PC-3 (cell line): ENCODE data around the gene RBP3. TPM values are rescaled to one million over a fixed set of nuclear protein-coding genes. Genes with fewer than 3 reads are reported as not detected.

Experiments
- ATAC-seq: fragments of 200-7000 bp; cut with Tn5 transposase; 2 replicates; pipeline ENCODE4 v1.9.1; 2020; ENCODE audit warnings: mild to moderate bottlenecking, moderate library complexity
- BruUV-seq: library from RNA; stranded (reverse); fragments of 400-500 nt; replicated peaks from 2 replicates; lab custom pipeline; 2021; lab: Mats Ljungman, UMichigan
- CTCF ChIA-PET: fragments of 300-600 bp; sonication (Branson Sonifier 250); formaldehyde crosslinking; loops from one replicate; lab custom pipeline; 2022; ENCODE audit warnings: antibody characterized with exemption; lab: Charles Lee
- POLR2A ChIA-PET: fragments of 300-600 bp; sonication (Branson Sonifier 250); formaldehyde crosslinking; loops from one replicate; lab custom pipeline; 2022; ENCODE audit warnings: antibody characterized with exemption; ENCODE audit not compliant: unreplicated experiment; lab: Charles Lee
- DNase-seq: peaks from one replicate; pipeline ENCODE4 v3.0.0-alpha.2; 2015
- H2AFZ ChIP-seq: fragments of 300-600 bp; sonication (generic); 2 replicates; pipeline ENCODE4 v1.6.0; 2016; ENCODE audit warnings: antibody characterized with exemption, low read length
- H3F3A ChIP-seq: fragments of 300-600 bp; sonication (generic); one replicate; pipeline ENCODE4 v1.6.0; 2017; ENCODE audit warnings: antibody characterized with exemption, low read length, control low read depth, mild to moderate bottlenecking; ENCODE audit not compliant: unreplicated experiment
- H3K27ac ChIP-seq: fragments of 300-600 bp; sonication (generic); 2 replicates; pipeline ENCODE4 v1.5.1; 2016; ENCODE audit warnings: mild to moderate bottlenecking, low read length
- H3K27me3 ChIP-seq: fragments of 300-600 bp; sonication (generic); 2 replicates; pipeline ENCODE4 v1.6.1; 2016; ENCODE audit warnings: low read length, mixed read lengths
- H3K36me3 ChIP-seq: fragments of 300-600 bp; sonication (generic); 2 replicates; pipeline ENCODE4 v1.6.1; 2016; ENCODE audit warnings: low read depth, mixed run types, low read length, mixed read lengths
- H3K4me1 ChIP-seq: fragments of 300-600 bp; sonication (generic); 2 replicates; pipeline ENCODE4 v1.5.1; 2016; ENCODE audit warnings: low read length; ENCODE audit not compliant: insufficient read depth
- H3K4me2 ChIP-seq: fragments of 300-600 bp; sonication (generic); 2 replicates; pipeline ENCODE4 v1.6.0; 2016; ENCODE audit warnings: low read length
- H3K4me3 ChIP-seq: fragments of 300-600 bp; sonication (generic); 2 replicates; pipeline ENCODE4 v1.5.1; 2016; ENCODE audit warnings: mild to moderate bottlenecking, low read length, mixed read lengths
- H3K79me2 ChIP-seq: fragments of 300-600 bp; sonication (generic); 2 replicates; pipeline ENCODE4 v1.6.1; 2017; ENCODE audit warnings: low read length, mixed read lengths
- H3K9ac ChIP-seq: fragments of 300-600 bp; sonication (generic); 2 replicates; pipeline ENCODE4 v1.6.0; 2016; ENCODE audit warnings: mild to moderate bottlenecking, low read length
- H3K9me2 ChIP-seq: fragments of 300-600 bp; sonication (generic); replicated peaks from 2 replicates; pipeline ENCODE4 v1.6.1; 2016; ENCODE audit warnings: mixed run types, low read length, mixed read lengths
- H3K9me3 ChIP-seq: fragments of 300-600 bp; sonication (generic); 2 replicates; pipeline ENCODE4 v1.6.1; 2016; ENCODE audit warnings: low read length, mixed read lengths
- H4K20me1 ChIP-seq: fragments of 300-600 bp; sonication (generic); 2 replicates; pipeline ENCODE4 v1.6.1; 2016; ENCODE audit warnings: low read length, mixed read lengths
- CTCF ChIP-seq: fragments of 300-600 bp; sonication (generic); conservative IDR thresholded peaks from 2 replicates; pipeline ENCODE4 v1.5.1; 2017; ENCODE audit warnings: antibody characterized with exemption, low read depth, mild to moderate bottlenecking, low read length
- EZH2 ChIP-seq: fragments of 300-600 bp; sonication (generic); IDR thresholded peaks from one replicate; pipeline ENCODE4 v1.6.1; 2017; ENCODE audit warnings: antibody characterized with exemption, mild to moderate bottlenecking, low read length; ENCODE audit not compliant: unreplicated experiment
- EZH2phosphoT487 ChIP-seq: fragments of 300-600 bp; sonication (generic); IDR thresholded peaks from 2 replicates; pipeline ENCODE4 v1.6.1; 2018; ENCODE audit warnings: mild to moderate bottlenecking, antibody characterized with exemption, low read length, borderline replicate concordance
- intact Hi-C: fragments of 100-400 bp; cut with micrococcal nuclease; formaldehyde crosslinking; loops from 2 replicates; pipeline ENCODE4 v1.9.0; 2023
- total RNA-seq: library from RNA; depleted of rRNA; stranded (reverse); fragments of >200 nt; gene quantifications from 2 replicates; pipeline ENCODE4 v1.2.3, GENCODE V29; 2014

The RBP3 gene
- total RNA-seq, 1 experiment from 2014 or later, result not detected

GRCh38 chr10:47404446-47404845 lies 56.3 kb downstream of the RBP3 start:
- Histone ChIP-seq H3K4me3 (no peak overlapping the region), H3K27ac (no peak overlapping the region), H3K27me3 (no peaks in the 10 kb centered on the region), H3K79me2 (no peaks in the 10 kb centered on the region), H2AFZ (no peak overlapping the region), H3F3A (no peaks in the 10 kb centered on the region), H3K36me3 (no peaks in the 10 kb centered on the region), H3K9me3 (no peaks in the 10 kb centered on the region), H3K9me2 (no peaks in the 10 kb centered on the region), H4K20me1 (no peaks in the 10 kb centered on the region), H3K4me2 (no peak overlapping the region), H3K4me1 (peaks cover 51% of the 10 kb centered on the region), H3K9ac (no peak overlapping the region)
- TF ChIP-seq EZH2phosphoT487, result no peak
- no peak for TF ChIP-seq EZH2
- TF ChIP-seq CTCF, result no peak
- POLR2A ChIA-PET, result no interaction called here
- intact Hi-C loops, result no loop called here
- no TSS peak for BruUV-seq
- DNase-seq, result no peak
- CTCF ChIA-PET, result no interaction called here
- ATAC-seq, result no peak

- no TSS peak for BruUV-seq
- H3K4me2 ChIP-seq, result no peak overlapping the region
- intact Hi-C loops, result no loop called here
- H3K9ac ChIP-seq, result no peak overlapping the region
- DNase-seq, result no peak
- H2AFZ ChIP-seq, result no peak overlapping the region
- H3K4me1 ChIP-seq, result peaks cover 51% of the 10 kb centered on the region
- no peaks in the 10 kb centered on the region for H4K20me1 ChIP-seq
- ATAC-seq, result no peak
- no peak overlapping the region for H3K4me3 ChIP-seq
- no peaks in the 10 kb centered on the region for H3K9me3 ChIP-seq
- no peaks in the 10 kb centered on the region for H3K9me2 ChIP-seq
- ChIA-PET CTCF (no interaction called here), POLR2A (no interaction called here)
- H3K27me3 ChIP-seq, result no peaks in the 10 kb centered on the region
- no peaks in the 10 kb centered on the region for H3K36me3 ChIP-seq
- no peaks in the 10 kb centered on the region for H3F3A ChIP-seq
- no peaks in the 10 kb centered on the region for H3K79me2 ChIP-seq
- no peak overlapping the region for H3K27ac ChIP-seq
- no peak for TF ChIP-seq EZH2
- TF ChIP-seq EZH2phosphoT487, result no peak
- no peak for TF ChIP-seq CTCF
These were observed 56.8 kb downstream of the RBP3 start for GRCh38 chr10:47404937-47405336.

GRCh38 chr10:47405857-47406547 lies 57.8 kb downstream of the RBP3 start:
- Histone ChIP-seq H3F3A (no peaks in the 10 kb centered on the region), H2AFZ (no peak overlapping the region), H3K9me3 (no peaks in the 10 kb centered on the region), H3K79me2 (no peaks in the 10 kb centered on the region), H3K4me1 (peaks cover 51% of the 10 kb centered on the region), H3K4me2 (peak overlapping the region; percentile 75), H3K9me2 (no peaks in the 10 kb centered on the region), H3K27ac (peak overlapping the region; percentile 95), H4K20me1 (no peaks in the 10 kb centered on the region), H3K36me3 (no peaks in the 10 kb centered on the region), H3K4me3 (peak overlapping the region; percentile 44; the same call in 1 of the 2 replicates), H3K9ac (peak overlapping the region; percentile 58; the same call in 1 of the 2 replicates), H3K27me3 (no peaks in the 10 kb centered on the region)
- no TSS peak for BruUV-seq
- ChIA-PET CTCF (no interaction called here), POLR2A (no interaction called here)
- DNase-seq, result peak; percentile 38
- TF ChIP-seq EZH2phosphoT487, result no peak
- TF ChIP-seq CTCF, result no peak
- no peak for TF ChIP-seq EZH2
- ATAC-seq, result peak; percentile 28; the same call in 1 of the 2 replicates
- intact Hi-C loops, result loop anchor here (2.0 kb wide), 1 partner anchor 19 kb away; no protein-coding TSS in a partner anchor
